ENCODE results near the gene CYB561D2. TPM values are rescaled to one million over a fixed set of nuclear protein-coding genes. Genes with fewer than 3 reads are reported as not detected.

The CYB561D2 gene
- total RNA-seq, 1 experiment from 2014 or later, result 42.8 TPM

GRCh38 chr3:50355829-50356552 is 5.3 kb downstream of the CYB561D2 start:
- in situ Hi-C loops (cut with HindIII; ENCODE audit: low pct_unique_long_range_greater_than_20kb, low sequenced_read_pairs), result no loop called here
- no peak for DNase-seq (ENCODE audit: low read depth)

- in situ Hi-C loops (cut with HindIII; ENCODE audit: low pct_unique_long_range_greater_than_20kb, low sequenced_read_pairs), result no loop called here
- DNase-seq (ENCODE audit: low read depth), result peak; percentile 14
These were observed 5.9 kb downstream of the CYB561D2 start for GRCh38 chr3:50356553-50356952.

GRCh38 chr3:50357481-50357880 is 6.8 kb downstream of the CYB561D2 start:
- in situ Hi-C loops (cut with HindIII; ENCODE audit: low pct_unique_long_range_greater_than_20kb, low sequenced_read_pairs), result no loop called here

GRCh38 chr3:50358355-50358910 is 7.8 kb downstream of the CYB561D2 start:
- no peak for DNase-seq (ENCODE audit: low read depth)
- in situ Hi-C loops (cut with HindIII; ENCODE audit: low pct_unique_long_range_greater_than_20kb, low sequenced_read_pairs), result no loop called here

More at GRCh38 chr3:50357481-50357880, 6.8 kb downstream of the CYB561D2 start:
- DNase-seq (ENCODE audit: low read depth), result no peak

- in situ Hi-C loops (cut with HindIII; ENCODE audit: low pct_unique_long_range_greater_than_20kb, low sequenced_read_pairs), result no loop called here
- DNase-seq (ENCODE audit: low read depth), result peak; percentile 91
These were observed 8.5 kb downstream of the CYB561D2 start, which contains the start of gene TMEM115 for GRCh38 chr3:50358911-50359759. TSS of gene TMEM115 (minus strand) at chr3:50359521. CDS start at chr3:50359063, 458 bp downstream.

GRCh38 chr3:50359760-50360110 is 9.1 kb downstream of the CYB561D2 start:
- DNase-seq (ENCODE audit: low read depth), result no peak

GRCh38 chr3:50364573-50365079 is 14.0 kb downstream of the CYB561D2 start:
- DNase-seq (ENCODE audit: low read depth), result peak; percentile 10
- in situ Hi-C loops (cut with HindIII; ENCODE audit: low pct_unique_long_range_greater_than_20kb, low sequenced_read_pairs), result no loop called here

More at GRCh38 chr3:50359760-50360110, 9.1 kb downstream of the CYB561D2 start:
- in situ Hi-C loops (cut with HindIII; ENCODE audit: low pct_unique_long_range_greater_than_20kb, low sequenced_read_pairs), result no loop called here

- in situ Hi-C loops (cut with HindIII; ENCODE audit: low pct_unique_long_range_greater_than_20kb, low sequenced_read_pairs), result no loop called here
- DNase-seq (ENCODE audit: low read depth), result peak; percentile 68
These were observed 14.6 kb downstream of the CYB561D2 start for GRCh38 chr3:50365080-50365841.

- in situ Hi-C loops (cut with HindIII; ENCODE audit: low pct_unique_long_range_greater_than_20kb, low sequenced_read_pairs), result no loop called here
- DNase-seq (ENCODE audit: low read depth), result no peak
These were observed 15.2 kb downstream of the CYB561D2 start for GRCh38 chr3:50365842-50366220.

GRCh38 chr3:50369012-50369670 is 18.5 kb downstream of the CYB561D2 start:
- in situ Hi-C loops (cut with HindIII; ENCODE audit: low pct_unique_long_range_greater_than_20kb, low sequenced_read_pairs), result no loop called here
- no peak for DNase-seq (ENCODE audit: low read depth)

- DNase-seq (ENCODE audit: low read depth), result no peak
- in situ Hi-C loops (cut with HindIII; ENCODE audit: low pct_unique_long_range_greater_than_20kb, low sequenced_read_pairs), result no loop called here
These were observed 19.9 kb downstream of the CYB561D2 start for GRCh38 chr3:50370594-50370993.

GRCh38 chr3:50371133-50371685 is 20.5 kb downstream of the CYB561D2 start:
- no peak for DNase-seq (ENCODE audit: low read depth)

GRCh38 chr3:50372349-50372748 is 21.7 kb downstream of the CYB561D2 start:
- DNase-seq (ENCODE audit: low read depth), result no peak
- in situ Hi-C loops (cut with HindIII; ENCODE audit: low pct_unique_long_range_greater_than_20kb, low sequenced_read_pairs), result no loop called here

More at GRCh38 chr3:50371133-50371685, 20.5 kb downstream of the CYB561D2 start:
- in situ Hi-C loops (cut with HindIII; ENCODE audit: low pct_unique_long_range_greater_than_20kb, low sequenced_read_pairs), result no loop called here

GRCh38 chr3:50373146-50374051 is 22.7 kb downstream of the CYB561D2 start:
- in situ Hi-C loops (cut with HindIII; ENCODE audit: low pct_unique_long_range_greater_than_20kb, low sequenced_read_pairs), result no loop called here

GRCh38 chr3:50374363-50375257 is 23.9 kb downstream of the CYB561D2 start:
- in situ Hi-C loops (cut with HindIII; ENCODE audit: low pct_unique_long_range_greater_than_20kb, low sequenced_read_pairs), result no loop called here

More at GRCh38 chr3:50373146-50374051, 22.7 kb downstream of the CYB561D2 start:
- no peak for DNase-seq (ENCODE audit: low read depth)

More at GRCh38 chr3:50374363-50375257, 23.9 kb downstream of the CYB561D2 start:
- no peak for DNase-seq (ENCODE audit: low read depth)

All from Caki2 (cell line).